BJ (cell line): Measurements from ENCODE around the gene MOB1A. TPM values are rescaled to one million over a fixed set of nuclear protein-coding genes. Genes with fewer than 3 reads are reported as not detected.

Source experiments
- CTCF ChIA-PET: fragments of 350-600 bp; formaldehyde crosslinking; extraction: SDS; loops from one replicate; lab custom pipeline; 2021; ENCODE audit warnings: antibody characterized with exemption, inconsistent platforms; lab: Yijun Ruan, JAX
- POLR2A ChIA-PET: fragments of 300-600 bp; sonication (Branson Sonifier 250); formaldehyde crosslinking; extraction: SDS; loops from one replicate; lab custom pipeline; 2021; ENCODE audit warnings: antibody characterized with exemption; lab: Charles Lee
- DNase-seq: peaks from one replicate; pipeline ENCODE4 v3.0.0-alpha.2; 2011; ENCODE audit warnings: low read depth
- H3K27me3 ChIP-seq: 2 replicates; pipeline ENCODE4 v1.6.0; 2011; ENCODE audit warnings: low read length; ENCODE audit not compliant: control insufficient read depth, insufficient read depth
- H3K36me3 ChIP-seq: 2 replicates; pipeline ENCODE4 v1.5.1; 2011; ENCODE audit warnings: low read length; ENCODE audit not compliant: control insufficient read depth, insufficient read depth
- H3K4me3 ChIP-seq: 2 replicates; pipeline ENCODE4 v1.5.1; 2011; ENCODE audit warnings: low read depth, mild to moderate bottlenecking, control low read depth, low read length
- polyA plus RNA-seq: library from polyadenylated mRNA; depleted of rRNA; stranded (reverse); fragments of >200 nt; gene quantifications from 2 replicates; pipeline ENCODE4 v1.2.3, GENCODE V29; 2011
- TF ChIP-seq, protein P1 (sequence below): IDR thresholded peaks from 2 replicates; pipeline ENCODE4 v1.5.1; 2011; ENCODE audit warnings: low read depth, mild to moderate bottlenecking, control low read depth, inconsistent platforms, low read length, moderate library complexity; ENCODE audit not compliant: insufficient read depth

MOB1A gene
- polyA plus RNA-seq, 1 experiment, result 19.1 TPM

DNA sequence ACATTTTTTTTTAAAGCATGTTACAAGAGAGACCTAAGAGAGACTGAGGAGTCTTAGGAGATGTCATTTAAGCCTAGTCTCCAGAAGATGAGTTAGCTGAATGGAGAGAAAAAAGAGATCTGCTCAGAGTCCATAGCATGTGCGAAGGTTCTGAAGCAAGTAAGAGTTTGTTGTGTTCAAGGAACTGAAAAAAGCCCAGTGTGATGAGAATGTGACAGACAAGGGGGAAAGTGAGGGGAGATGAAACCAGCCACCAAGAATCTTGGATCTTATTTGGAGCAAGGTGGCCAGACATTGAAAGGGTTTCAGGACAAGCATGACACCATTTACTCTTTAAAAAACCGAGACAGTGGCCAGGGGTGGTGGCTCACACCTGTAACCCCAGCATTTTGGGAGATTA, 5.2 kb upstream of the MOB1A start:
- ChIA-PET POLR2A (no interaction called here), CTCF (no interaction called here)
- TF ChIP-seq, protein P1, sequence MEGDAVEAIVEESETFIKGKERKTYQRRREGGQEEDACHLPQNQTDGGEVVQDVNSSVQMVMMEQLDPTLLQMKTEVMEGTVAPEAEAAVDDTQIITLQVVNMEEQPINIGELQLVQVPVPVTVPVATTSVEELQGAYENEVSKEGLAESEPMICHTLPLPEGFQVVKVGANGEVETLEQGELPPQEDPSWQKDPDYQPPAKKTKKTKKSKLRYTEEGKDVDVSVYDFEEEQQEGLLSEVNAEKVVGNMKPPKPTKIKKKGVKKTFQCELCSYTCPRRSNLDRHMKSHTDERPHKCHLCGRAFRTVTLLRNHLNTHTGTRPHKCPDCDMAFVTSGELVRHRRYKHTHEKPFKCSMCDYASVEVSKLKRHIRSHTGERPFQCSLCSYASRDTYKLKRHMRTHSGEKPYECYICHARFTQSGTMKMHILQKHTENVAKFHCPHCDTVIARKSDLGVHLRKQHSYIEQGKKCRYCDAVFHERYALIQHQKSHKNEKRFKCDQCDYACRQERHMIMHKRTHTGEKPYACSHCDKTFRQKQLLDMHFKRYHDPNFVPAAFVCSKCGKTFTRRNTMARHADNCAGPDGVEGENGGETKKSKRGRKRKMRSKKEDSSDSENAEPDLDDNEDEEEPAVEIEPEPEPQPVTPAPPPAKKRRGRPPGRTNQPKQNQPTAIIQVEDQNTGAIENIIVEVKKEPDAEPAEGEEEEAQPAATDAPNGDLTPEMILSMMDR, result no peak
- H3K27me3 ChIP-seq, result no peaks in the 10 kb centered on the region
- H3K36me3 ChIP-seq, result no peaks in the 10 kb centered on the region
- no peak for DNase-seq
- no peak overlapping the region for H3K4me3 ChIP-seq

DNA sequence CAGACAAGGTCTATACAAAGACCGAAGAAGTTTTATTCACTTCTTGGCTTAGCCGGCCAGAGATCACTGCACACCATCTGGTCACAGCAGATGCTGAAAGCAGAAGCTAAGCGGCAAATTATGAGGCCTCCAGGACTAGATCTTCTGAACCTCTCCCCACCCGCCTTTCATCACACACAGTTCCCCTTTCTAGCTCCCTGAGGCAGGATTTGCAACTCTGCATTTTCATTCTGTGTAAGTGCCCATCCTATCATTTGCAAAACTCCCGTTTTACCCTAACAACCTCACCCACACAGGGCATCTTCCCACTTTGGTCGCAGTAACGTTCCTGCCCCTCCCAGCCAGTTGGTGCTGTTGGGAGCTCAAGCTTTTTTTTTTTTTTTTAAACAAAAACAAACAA, 3.1 kb upstream of the MOB1A start:
- Histone ChIP-seq H3K4me3 (no peak overlapping the region), H3K27me3 (no peaks in the 10 kb centered on the region), H3K36me3 (no peaks in the 10 kb centered on the region)
- TF ChIP-seq, protein P1, result no peak
- POLR2A ChIA-PET, result interaction anchor here (0.7 kb wide), 1 partner anchor 1257 kb away, joined by 9 read pairs; no protein-coding TSS in a partner anchor
- no peak for DNase-seq
- CTCF ChIA-PET, result interaction anchor here (0.6 to 1.3 kb wide), 2 partner anchors 17 to 104 kb away, joined by 3 to 4 read pairs; partner anchors contain the start of gene MTHFD2

DNA sequence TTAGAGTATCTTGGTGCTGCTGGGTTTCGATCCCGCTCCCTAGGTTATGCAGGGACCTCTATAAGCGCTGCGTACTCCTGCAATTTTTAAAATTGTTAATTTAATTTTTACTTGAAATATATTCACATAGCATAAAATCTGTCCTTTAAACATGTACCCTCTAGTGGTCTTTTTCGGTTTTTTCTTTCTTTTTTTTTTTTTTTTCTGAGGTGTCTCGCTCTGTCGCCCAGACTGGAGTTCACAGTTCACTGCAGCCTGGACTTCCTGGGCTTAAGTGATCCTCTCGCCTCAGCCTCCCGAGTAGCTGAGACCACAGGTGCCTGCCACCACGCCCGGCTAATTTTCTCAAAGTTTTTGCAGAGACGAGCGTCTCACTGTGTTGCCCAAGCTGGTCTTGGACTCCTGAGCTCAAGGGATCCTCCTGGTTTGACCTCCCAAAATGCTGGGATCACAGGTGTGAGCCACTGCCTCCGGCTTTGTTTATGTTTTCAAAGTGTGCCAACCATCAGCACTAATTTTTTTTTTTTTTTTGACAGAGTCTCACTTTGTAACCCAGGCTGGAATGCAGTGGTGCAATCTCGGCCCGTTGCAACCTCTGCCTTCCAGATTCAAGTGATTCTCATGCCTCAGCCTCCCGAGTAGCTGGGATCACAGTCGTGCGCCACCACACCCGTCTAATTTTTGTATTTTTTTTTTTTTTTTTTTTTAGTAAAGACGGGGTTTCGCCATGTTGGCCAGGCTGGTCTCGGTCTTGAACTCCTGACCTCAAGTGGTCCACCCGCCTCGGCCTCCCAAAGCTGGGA, 585 bp upstream of the MOB1A start:
- no peak for DNase-seq
- POLR2A ChIA-PET, result interaction anchor here (0.9 kb wide), 1 partner anchor 9 kb away, joined by 4 read pairs; no protein-coding TSS in a partner anchor

DNA sequence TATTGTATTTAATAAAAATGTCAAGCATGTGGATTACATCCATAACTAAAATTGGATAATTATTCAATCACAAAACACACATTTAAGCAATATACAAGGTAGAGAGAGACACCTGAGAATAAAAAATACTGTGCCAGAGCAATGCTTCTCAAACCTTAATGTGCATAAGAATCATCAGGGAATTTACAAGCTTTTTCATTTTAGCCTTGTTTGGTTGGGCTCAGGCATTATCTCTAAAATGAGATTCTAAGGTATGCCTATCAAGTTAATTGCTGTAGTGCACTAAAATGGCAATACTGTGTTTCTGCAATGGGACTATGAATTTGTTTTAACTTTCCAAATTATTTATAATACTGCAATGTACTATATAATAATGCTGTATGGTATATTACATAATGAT, 983 bp downstream of the MOB1A start:
- TF ChIP-seq, protein P1, result no peak
- CTCF ChIA-PET, result interaction anchor here (0.7 to 1.5 kb wide), 3 partner anchors 9 to 924 kb away, joined by 5 to 10 read pairs (median 7); partner anchors contain the start of gene MTHFD2
- Histone ChIP-seq H3K27me3 (no peaks in the 10 kb centered on the region), H3K4me3 (peak overlapping the region; percentile 70), H3K36me3 (no peaks in the 10 kb centered on the region; the same call in 1 of the 2 replicates)
- DNase-seq, result no peak
- POLR2A ChIA-PET, result no interaction called here

More for the DNA sequence above, 585 bp upstream of the MOB1A start:
- no peaks in the 10 kb centered on the region for H3K27me3 ChIP-seq
- TF ChIP-seq, protein P1, result peak; percentile 38
- H3K36me3 ChIP-seq, result no peaks in the 10 kb centered on the region; the same call in 1 of the 2 replicates
- CTCF ChIA-PET, result interaction anchor here (0.7 to 1.6 kb wide), 9 partner anchors 9 to 43 kb away, joined by 3 to 10 read pairs (median 4); partner anchors contain the start of gene MTHFD2
- peak overlapping the region; percentile 70 for H3K4me3 ChIP-seq

DNA sequence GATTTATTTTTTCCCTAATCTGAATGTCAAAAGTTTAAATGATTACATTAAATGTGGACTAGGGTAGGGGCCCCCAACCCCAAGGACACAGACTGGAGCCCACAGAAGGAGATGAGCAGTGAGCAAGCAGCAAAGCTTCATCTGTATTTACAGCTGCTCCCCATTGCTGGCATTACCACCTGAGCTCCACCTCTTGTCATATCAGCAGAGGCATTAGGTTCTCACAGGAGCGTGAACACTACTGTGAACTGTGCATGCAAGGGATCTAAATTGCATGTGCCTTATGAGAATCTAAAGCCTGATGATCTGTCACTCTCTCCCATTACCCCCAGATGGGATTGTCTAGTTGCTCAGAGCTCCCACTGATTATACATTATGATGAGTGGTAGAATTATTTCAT, 3.8 kb downstream of the MOB1A start:
- TF ChIP-seq, protein P1, result no peak
- Histone ChIP-seq H3K27me3 (no peaks in the 10 kb centered on the region), H3K4me3 (no peak overlapping the region), H3K36me3 (peaks cover 2% of the 10 kb centered on the region)
- DNase-seq, result no peak
- POLR2A ChIA-PET, result no interaction called here
- CTCF ChIA-PET, result interaction anchor here (0.5 to 1.1 kb wide), 2 partner anchors 22 to 351 kb away, joined by 3 read pairs; no protein-coding TSS in a partner anchor
